ENCODE results near the gene OLFML3.

- TF ChIP-seq CTCF (IDR thresholded peaks at IDR 0.05; ENCODE audit: insufficient read depth, low read length) (peak; percentile 51), GABPA (IDR thresholded peaks at IDR 0.05; ENCODE audit: low read depth) (no peak), POLR2AphosphoS5 (IDR thresholded peaks at IDR 0.05; ENCODE audit: low read depth) (peak; percentile 42; the same call in 1 of the 2 replicates), REST (IDR thresholded peaks at IDR 0.05; ENCODE audit: insufficient replicate concordance, low read depth) (no peak), SPI1 (IDR thresholded peaks at IDR 0.05; ENCODE audit: borderline replicate concordance, low read depth) (peak; percentile 28; the same call in 1 of the 2 replicates)
Measured at GRCh38 chr1:113978863-113979702, at the start of gene OLFML3.

Measured in HL-60 (cell line).